Measurements from ENCODE around the gene ARHGEF38. TPM values are rescaled to one million over a fixed set of nuclear protein-coding genes. Genes with fewer than 3 reads are reported as not detected.
A peak's percentile ranks its signal among the peaks of the same experiment; 100 is the strongest.
"Not testable (repeated sequence)": the region's sequence is repeated elsewhere in the genome, so short reads cannot be mapped to it uniquely, and the experiment has no call there.

The ARHGEF38 gene
- total RNA-seq, 2 experiments from 2014 or later, result not detected

DNA sequence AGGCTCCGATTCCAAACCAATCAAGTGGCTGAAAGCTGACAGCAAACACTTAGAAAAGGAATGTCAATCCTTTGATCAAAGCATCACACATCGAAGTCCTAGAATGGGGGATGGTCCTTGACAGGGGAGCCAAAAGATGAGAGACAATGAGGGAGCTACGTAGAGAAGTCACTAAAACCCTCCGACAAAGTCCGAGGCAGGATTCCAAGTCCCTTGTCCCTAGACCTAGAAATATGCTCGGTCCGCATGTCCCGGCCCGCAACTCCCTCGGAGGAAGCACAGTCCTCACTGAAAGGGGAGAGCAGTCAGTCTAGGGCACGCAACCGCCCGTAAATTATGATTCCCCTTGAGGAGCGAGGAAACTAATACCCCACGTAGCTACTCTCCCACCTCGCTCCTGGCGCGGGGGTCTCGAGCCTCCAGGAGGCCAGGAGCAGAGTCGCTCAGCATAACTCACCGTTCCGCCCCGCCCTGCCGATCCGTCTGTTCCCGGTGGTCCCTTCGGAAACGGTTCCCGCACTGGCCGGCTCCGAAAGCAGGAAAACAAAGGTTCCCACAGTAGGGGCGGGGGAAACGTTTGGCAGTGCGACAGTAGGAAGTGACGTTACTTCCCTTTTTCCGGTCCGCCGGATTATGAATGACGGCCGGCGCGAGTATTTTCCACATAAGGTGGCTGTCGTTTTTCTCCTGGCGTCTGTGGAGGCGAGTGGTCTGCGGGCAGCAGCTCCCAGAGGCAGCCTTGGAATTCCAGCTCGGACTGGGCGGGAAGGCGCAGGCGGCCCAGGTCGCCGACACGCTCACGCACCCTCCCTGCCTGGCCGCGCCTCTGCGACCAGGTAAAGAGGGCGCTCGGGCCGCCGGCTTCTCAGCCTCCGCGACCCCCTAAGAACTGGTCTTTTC lies 156.0 kb downstream of the ARHGEF38 start, which contains the start of the genes GSTCD and INTS12:
Gene GSTCD (plus strand): TSS at position 604 of the 900 bp plus-strand sequence. CDS start 8,830 bp downstream, outside the sequence.
Gene INTS12 (minus strand): TSS at position 509 of the 900 bp plus-strand sequence. CDS start 8,684 bp downstream, outside the sequence.
- peak within 1 kb of the TSS; percentile 93 for H3K27ac Mint-ChIP-seq
- peaks cover 29% of the 10 kb centered on the region for H3K4me1 Mint-ChIP-seq
- CTCF ChIA-PET, result interaction anchor here (1.3 to 1.6 kb wide), 3 partner anchors 9 to 235 kb away, joined by 3 read pairs; partner anchors contain the start of gene PPA2
- DNase-seq (peak; percentile 92), ATAC-seq (peak; percentile 96)
- H3K4me3 Mint-ChIP-seq, result peak within 1 kb of the TSS; percentile 99
- peaks cover 12% of the 10 kb centered on the region for H3K36me3 Mint-ChIP-seq
- no peaks in the 10 kb centered on the region for H3K9me3 Mint-ChIP-seq (ENCODE audit: low read depth)
- no peaks in the 10 kb centered on the region for H3K27me3 Mint-ChIP-seq

DNA sequence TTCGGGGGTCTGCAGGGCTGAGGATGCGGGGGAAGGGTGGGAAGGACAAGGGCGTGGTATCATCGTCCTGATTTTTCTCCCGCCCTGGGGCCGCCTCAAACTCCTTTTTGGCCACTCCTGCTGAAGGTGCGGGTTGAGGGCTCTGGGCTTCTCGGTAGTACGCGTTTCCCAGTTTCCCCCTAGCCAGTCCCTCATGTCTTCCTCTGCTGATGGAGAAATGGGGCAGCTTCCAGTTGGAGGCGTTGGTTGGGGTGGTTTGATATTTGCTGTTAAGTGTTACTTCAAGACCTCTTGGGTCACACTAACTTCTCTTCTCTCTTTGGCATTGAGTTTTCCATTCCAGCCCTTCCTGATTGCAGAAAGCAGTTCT lies 156.6 kb downstream of the ARHGEF38 start:
- H3K9me3 Mint-ChIP-seq (ENCODE audit: low read depth), result no peaks in the 10 kb centered on the region
- peak overlapping the region; percentile 99 for H3K4me3 Mint-ChIP-seq
- peak overlapping the region; percentile 84 for H3K27ac Mint-ChIP-seq
- CTCF ChIA-PET, result interaction anchor here (1.3 to 1.6 kb wide), 3 partner anchors 8 to 235 kb away, joined by 3 read pairs; partner anchors contain the start of gene PPA2
- DNase-seq (peak; percentile 48), ATAC-seq (peak; percentile 41)
- H3K36me3 Mint-ChIP-seq, result peaks cover 12% of the 10 kb centered on the region
- H3K4me1 Mint-ChIP-seq, result peaks cover 29% of the 10 kb centered on the region
- H3K27me3 Mint-ChIP-seq, result no peaks in the 10 kb centered on the region

DNA sequence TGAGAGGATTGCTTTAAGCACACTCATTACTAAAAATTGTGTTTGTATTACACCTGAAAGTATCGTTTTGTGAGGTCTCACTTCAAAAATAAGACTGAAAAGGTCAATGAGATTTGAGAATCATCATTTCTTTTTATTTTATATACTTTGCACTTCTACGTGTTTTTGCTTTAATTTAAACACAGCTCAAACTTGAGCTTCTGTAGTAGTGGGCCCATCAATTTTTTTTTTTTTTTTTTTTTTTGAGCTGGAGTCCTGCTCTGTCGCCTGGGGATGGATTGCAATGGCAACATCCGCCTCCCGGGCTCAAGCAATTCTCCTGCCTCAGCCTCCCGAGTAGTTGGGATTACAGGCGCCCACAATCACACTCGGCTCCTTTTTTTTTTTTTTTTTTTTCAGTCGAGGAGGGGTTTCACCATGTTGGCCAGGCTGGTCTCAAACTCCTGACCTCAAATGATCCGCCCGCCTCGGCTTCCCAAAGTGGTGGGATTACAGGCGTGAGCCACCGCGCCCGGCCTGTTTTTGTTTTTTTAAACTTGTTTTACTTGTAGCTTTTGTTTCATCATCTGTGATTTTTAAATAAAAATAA lies 157.7 kb downstream of the ARHGEF38 start:
- H3K9me3 Mint-ChIP-seq (ENCODE audit: low read depth), result no peaks in the 10 kb centered on the region
- no peak for ATAC-seq
- H3K4me1 Mint-ChIP-seq, result peaks cover 29% of the 10 kb centered on the region
- H3K27ac Mint-ChIP-seq, result no peak overlapping the region
- H3K36me3 Mint-ChIP-seq, result peaks cover 12% of the 10 kb centered on the region
- CTCF ChIA-PET, result interaction anchor here (0.7 to 1.6 kb wide), 4 partner anchors 7 to 419 kb away, joined by 3 to 5 read pairs (median 3); no protein-coding TSS in a partner anchor
- peak overlapping the region; percentile 99 for H3K4me3 Mint-ChIP-seq
- no peak for DNase-seq
- H3K27me3 Mint-ChIP-seq, result no peaks in the 10 kb centered on the region

DNA sequence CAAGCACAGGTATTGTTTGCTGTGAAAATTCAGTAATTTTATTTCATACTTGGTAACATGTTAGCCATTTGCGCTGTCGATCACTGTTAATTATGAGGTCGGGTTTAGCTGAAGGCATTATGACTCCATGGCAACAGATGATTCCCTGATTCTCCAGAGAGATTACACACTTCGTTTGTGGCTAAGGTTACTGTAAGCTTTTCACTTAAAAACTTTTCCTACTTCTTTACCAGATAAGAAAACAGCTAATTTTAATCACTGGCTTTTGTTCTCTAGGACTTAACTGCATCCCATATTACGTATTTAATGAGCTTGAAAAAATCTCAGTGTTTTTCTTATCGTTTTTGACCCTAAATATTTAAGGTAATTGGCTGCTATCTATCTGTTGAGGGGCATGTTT lies 158.3 kb downstream of the ARHGEF38 start:
- no peaks in the 10 kb centered on the region for H3K27me3 Mint-ChIP-seq
- CTCF ChIA-PET, result interaction anchor here (0.7 kb wide), 1 partner anchor 418 kb away, joined by 3 read pairs; no protein-coding TSS in a partner anchor
- H3K4me1 Mint-ChIP-seq, result peaks cover 28% of the 10 kb centered on the region
- H3K36me3 Mint-ChIP-seq, result peaks cover 10% of the 10 kb centered on the region
- ATAC-seq (no peak), DNase-seq (no peak)
- H3K27ac Mint-ChIP-seq, result no peak overlapping the region
- H3K9me3 Mint-ChIP-seq (ENCODE audit: low read depth), result no peaks in the 10 kb centered on the region
- H3K4me3 Mint-ChIP-seq, result no peak overlapping the region

DNA sequence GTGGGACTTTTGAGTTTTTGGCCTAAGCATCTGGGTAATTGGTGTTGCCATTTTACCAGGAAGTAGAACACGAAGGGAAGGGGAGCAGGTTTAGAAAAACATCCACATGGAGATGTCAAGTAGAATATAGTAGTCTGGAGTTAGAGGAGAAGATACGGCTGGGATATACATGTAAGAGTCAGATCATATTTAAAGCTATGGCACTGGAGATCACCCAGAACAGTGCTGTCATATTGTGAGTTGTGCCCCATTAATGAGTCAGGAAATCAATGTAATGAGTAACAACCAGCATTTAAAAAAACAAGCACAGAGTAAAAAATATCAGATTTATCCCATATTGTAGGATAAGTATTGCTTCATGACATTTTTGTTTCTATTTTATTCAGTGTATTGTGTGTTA lies 160.3 kb downstream of the ARHGEF38 start:
- Mint-ChIP-seq H3K27me3 (no peaks in the 10 kb centered on the region), H3K9me3 (ENCODE audit: low read depth) (no peaks in the 10 kb centered on the region), H3K4me3 (no peak overlapping the region), H3K27ac (no peak overlapping the region), H3K4me1 (peaks cover 12% of the 10 kb centered on the region), H3K36me3 (no peaks in the 10 kb centered on the region)
- DNase-seq (no peak), ATAC-seq (no peak)
- CTCF ChIA-PET, result interaction anchor here (1.1 kb wide), 1 partner anchor 24 kb away, joined by 3 read pairs; no protein-coding TSS in a partner anchor

DNA sequence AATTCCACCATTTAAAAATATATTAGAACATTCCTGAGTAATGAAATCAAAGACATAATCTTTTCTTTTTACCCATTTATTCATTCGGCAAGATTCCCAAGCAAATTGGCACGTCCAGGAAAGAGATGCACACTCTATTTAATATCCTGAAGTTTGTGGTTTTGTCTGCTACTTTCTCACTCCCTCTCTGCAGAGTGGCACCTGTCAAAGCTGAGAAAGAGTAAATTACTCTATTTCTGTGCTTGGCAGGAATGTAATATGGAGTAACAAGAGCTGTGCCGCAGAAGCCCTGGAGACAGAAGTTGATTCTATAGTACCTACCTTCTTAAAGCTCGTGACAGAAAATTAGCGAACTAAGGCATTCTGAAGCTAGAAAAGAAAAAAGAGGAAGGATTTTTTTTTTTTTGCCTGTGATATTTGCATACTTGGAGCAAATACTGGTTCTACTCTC lies 161.7 kb downstream of the ARHGEF38 start:
- H3K4me3 Mint-ChIP-seq, result no peak overlapping the region
- CTCF ChIA-PET, result interaction anchor here (1.7 kb wide), 1 partner anchor 14 kb away, joined by 3 read pairs; no protein-coding TSS in a partner anchor

DNA sequence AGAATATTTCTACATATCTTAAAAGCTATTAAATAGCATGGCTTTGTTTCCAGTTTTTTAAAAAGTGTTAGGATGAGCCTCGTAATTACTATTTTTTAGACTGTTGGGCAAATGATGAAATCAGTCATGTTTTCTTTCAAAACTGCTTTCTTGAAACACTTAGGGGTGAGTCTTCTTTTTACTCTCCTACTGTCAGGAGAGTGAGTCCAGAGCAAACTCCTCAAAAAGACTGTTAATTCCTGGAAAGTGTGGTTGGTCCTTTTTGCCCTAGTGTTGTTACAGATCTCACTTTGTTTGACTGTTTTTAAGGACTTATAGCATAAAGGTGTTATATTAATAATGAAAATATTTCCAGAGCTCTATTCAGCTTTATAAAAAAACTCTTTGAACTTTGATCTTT lies 162.5 kb downstream of the ARHGEF38 start:
- no peak for DNase-seq
- H3K36me3 Mint-ChIP-seq, result peaks cover under 1% of the 10 kb centered on the region
- H3K4me1 Mint-ChIP-seq, result peaks cover 4% of the 10 kb centered on the region
- CTCF ChIA-PET, result interaction anchor here (0.8 to 1.7 kb wide), 5 partner anchors 10 to 574 kb away, joined by 3 to 4 read pairs (median 3); partner anchors contain the start of gene PPA2
- H3K9me3 Mint-ChIP-seq (ENCODE audit: low read depth), result no peaks in the 10 kb centered on the region
- H3K27me3 Mint-ChIP-seq, result no peaks in the 10 kb centered on the region
- ATAC-seq, result no peak
- H3K27ac Mint-ChIP-seq, result no peak overlapping the region
- no peak overlapping the region for H3K4me3 Mint-ChIP-seq

More for the DNA sequence above, 161.7 kb downstream of the ARHGEF38 start:
- H3K27me3 Mint-ChIP-seq, result no peaks in the 10 kb centered on the region
- H3K4me1 Mint-ChIP-seq, result peaks cover 11% of the 10 kb centered on the region
- H3K9me3 Mint-ChIP-seq (ENCODE audit: low read depth), result no peaks in the 10 kb centered on the region
- DNase-seq, result no peak
- ATAC-seq, result no peak
- H3K36me3 Mint-ChIP-seq, result no peaks in the 10 kb centered on the region
- H3K27ac Mint-ChIP-seq, result no peak overlapping the region

DNA sequence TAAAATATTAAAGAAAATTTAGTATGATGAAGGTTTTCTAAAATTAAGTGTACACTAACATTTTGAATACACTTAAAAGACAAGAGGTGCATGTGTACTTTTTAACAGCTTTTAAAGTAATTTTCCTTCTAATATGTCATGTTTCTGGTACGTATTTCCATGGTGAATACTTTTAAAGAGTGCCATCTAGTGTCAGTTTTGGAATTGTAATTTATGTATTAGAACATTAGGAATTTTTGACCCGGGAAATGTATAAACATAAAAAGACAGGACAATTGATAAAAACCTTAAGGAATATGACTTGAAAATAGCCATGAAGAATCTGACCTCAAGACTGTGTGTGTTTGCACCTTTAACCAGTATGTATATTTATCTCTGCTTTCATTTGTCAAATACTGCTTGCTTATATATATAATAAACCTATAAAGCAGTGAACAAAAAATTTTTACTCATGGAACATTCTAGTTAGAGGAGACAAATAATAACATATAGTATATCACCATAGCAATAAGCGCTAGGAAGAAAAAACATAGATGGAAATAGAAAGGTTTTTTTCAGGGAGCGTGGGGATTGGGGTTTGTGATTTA lies 163.4 kb downstream of the ARHGEF38 start:
- Mint-ChIP-seq H3K4me1 (peaks cover 2% of the 10 kb centered on the region), H3K27me3 (no peaks in the 10 kb centered on the region), H3K4me3 (no peak overlapping the region), H3K9me3 (ENCODE audit: low read depth) (no peaks in the 10 kb centered on the region), H3K27ac (no peak overlapping the region), H3K36me3 (peaks cover 3% of the 10 kb centered on the region)
- no peak for DNase-seq
- CTCF ChIA-PET, result interaction anchor here (0.8 to 1.7 kb wide), 5 partner anchors 11 to 575 kb away, joined by 3 to 4 read pairs (median 3); partner anchors contain the start of gene PPA2
- ATAC-seq, result no peak

DNA sequence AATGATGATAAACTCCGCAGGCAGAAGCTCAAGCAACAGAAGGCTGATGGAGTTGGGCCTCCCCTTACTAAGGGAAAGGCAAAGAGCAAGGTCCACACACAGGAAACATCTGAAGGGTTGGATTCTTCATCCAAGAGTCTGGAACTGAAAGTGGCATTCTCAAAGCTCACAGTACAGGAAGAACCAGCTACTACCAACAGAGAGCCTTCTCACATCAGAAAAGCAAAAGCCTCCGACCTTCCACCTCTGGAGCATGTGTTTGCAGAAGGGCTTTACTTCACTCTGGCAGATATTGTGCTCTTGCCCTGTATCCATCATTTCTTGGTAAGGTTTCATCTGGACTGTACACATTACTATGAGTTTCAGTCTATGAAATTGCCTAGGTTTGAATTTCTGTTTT lies 166.8 kb downstream of the ARHGEF38 start:
- no peak for ATAC-seq
- Mint-ChIP-seq H3K27ac (no peak overlapping the region), H3K4me1 (peaks cover 2% of the 10 kb centered on the region), H3K27me3 (no peaks in the 10 kb centered on the region), H3K4me3 (no peak overlapping the region), H3K36me3 (peaks cover 3% of the 10 kb centered on the region), H3K9me3 (ENCODE audit: low read depth) (no peaks in the 10 kb centered on the region)
- DNase-seq, result no peak
- CTCF ChIA-PET, result interaction anchor here (1.0 kb wide), 1 partner anchor 9 kb away, joined by 5 read pairs; no protein-coding TSS in a partner anchor

DNA sequence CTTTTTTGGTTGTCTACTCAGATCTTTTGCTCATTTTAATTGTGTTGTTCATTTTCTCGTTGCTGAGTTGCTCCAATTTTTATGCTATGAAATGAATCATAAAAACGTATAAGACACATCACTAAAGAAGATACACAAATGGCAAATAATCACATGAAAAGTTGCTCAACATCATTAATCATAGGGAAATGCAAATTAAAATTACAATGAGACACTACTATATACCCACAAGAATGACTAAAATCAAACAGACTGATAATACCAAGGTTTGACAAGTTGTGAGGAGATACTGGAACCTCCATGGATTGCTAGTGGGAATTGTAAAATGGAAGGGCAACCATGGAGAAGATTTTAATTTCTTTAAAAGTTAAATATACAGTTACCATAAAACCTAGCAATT lies 173.2 kb downstream of the ARHGEF38 start:
- no peak for ATAC-seq
- no peak overlapping the region for H3K4me3 Mint-ChIP-seq
- H3K4me1 Mint-ChIP-seq, result no peaks in the 10 kb centered on the region
- DNase-seq, result no peak
- H3K36me3 Mint-ChIP-seq, result peaks cover 22% of the 10 kb centered on the region
- no peaks in the 10 kb centered on the region for H3K9me3 Mint-ChIP-seq (ENCODE audit: low read depth)
- no peaks in the 10 kb centered on the region for H3K27me3 Mint-ChIP-seq
- H3K27ac Mint-ChIP-seq, result no peak overlapping the region
- CTCF ChIA-PET, result no interaction called here

DNA sequence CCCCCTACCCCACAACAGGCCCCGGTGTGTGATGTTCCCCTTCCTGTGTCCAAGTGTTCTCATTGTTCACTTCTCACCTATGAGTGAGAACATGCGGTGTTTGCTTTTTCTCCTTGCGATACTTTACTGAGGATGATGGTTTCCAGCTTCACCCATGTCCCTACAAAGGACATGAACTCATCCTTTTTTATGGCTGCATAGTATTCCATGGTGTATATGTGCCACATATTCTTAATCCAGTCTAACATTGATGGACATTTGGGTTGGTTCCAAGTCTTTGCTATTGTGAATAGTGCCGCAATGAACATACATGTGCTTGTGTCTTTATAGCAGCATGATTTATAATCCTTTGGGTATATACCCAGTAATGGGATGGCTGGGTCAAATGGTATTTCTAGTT lies 177.5 kb downstream of the ARHGEF38 start:
- H3K27ac Mint-ChIP-seq; H3K4me1 Mint-ChIP-seq; DNase-seq; H3K27me3 Mint-ChIP-seq; ATAC-seq; H3K9me3 Mint-ChIP-seq (ENCODE audit: low read depth); H3K4me3 Mint-ChIP-seq; CTCF ChIA-PET: not testable (repeated sequence)
- peaks cover 51% of the 10 kb centered on the region for H3K36me3 Mint-ChIP-seq

Measured in activated CD8-positive, alpha-beta memory T cell treated with anti-CD3 and anti-CD28 coated beads, Interleukin-2, amount 10 ng/mL, durations not matched to agents 7 days and 5 days (primary cell).